Activated CD8-positive, alpha-beta memory T cell treated with anti-CD3 and anti-CD28 coated beads, Interleukin-2, amount 50 U/mL, for 48 hours (primary cell): ENCODE results near the gene HPS4.

Experiments
- DNase-seq: peaks from one replicate; pipeline ENCODE4 v3.0.0-alpha.2; 2020

The HPS4 gene

DNA sequence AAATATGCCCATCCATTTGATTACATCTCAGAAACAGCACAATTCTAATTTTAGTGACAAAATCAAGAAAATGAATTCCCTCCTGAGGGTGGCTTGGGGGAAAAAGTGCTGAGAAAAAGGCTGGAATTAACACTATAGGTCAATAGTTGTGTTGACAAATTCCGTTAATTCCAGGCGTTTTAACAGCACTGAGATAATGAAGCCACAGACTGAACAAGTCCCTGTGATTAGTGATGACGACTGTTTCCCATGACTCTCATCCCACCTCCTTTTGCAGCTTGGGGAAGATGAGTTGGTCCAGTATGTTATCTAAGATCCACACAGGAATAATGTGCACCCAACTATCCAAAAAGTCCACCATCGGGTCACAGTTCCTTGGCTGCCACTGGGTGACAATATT is 12.9 kb upstream of the HPS4 start:
- DNase-seq = no peak

DNA sequence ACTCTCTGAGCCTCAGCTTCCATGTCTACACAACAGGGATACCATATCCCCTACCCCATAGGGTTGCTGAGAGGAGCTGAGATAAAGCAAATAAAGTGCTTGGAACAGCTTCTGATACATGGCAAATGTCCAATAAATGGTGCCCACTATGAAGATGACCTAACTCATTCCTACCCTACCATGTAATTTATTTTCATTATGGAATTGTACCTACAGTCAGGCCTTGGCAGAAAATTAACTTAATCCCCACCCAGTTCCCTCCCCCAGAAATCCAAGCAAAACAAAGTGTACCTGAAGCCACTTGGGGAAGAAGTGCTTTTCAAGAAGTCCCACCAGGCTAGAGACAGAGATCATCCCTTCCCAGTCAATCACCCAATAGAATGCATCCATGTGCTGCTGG is 10.9 kb upstream of the HPS4 start:
- DNase-seq = no peak

DNA sequence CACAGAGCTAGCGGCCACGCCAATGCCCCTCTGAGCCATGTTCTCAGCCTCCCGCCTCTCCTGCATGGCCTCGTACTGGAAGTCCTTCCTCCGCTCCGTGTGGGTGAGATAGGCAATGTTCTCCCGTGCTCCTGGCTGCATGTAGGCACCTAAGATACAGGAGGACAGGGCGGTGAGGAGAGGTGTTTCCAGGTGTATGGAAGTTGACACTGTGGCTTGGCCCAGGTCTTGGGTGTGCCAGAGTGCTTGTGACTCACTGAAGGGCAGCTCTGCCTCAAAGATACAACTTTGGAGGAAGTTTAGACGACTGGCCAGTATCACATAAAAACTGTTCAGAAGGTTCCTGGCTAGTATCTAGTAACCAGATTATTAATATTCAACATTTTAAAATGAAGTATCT is 8.6 kb upstream of the HPS4 start:
- no peak for DNase-seq

DNA sequence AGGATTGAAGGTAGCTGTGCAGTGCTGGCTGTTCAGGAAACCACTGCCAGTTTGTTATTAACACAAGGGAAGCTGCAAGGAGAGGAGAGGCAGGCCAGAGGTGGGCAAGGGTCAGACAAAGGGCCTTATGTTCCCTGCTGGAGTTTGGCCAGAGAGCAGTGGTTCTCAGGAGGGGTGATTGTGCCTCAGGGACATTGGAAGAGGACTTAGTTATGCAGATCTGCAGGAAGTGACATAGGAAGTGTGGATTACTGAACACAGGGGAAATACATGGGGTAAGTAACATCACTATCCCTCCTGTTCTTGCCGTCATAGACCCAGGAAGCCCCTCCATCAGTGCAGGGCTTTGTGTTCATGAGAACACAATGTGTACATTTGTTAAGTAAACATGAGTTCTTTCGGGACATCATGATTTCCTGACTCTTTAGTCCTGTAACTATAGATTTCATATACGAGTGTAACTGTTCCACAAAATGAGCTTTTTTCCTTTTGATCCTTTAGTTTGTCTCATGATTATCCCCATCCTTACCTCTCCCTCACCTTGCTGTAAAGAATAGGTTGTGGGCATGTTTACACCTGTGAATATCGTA is 6.0 kb upstream of the HPS4 start:
- DNase-seq = no peak

DNA sequence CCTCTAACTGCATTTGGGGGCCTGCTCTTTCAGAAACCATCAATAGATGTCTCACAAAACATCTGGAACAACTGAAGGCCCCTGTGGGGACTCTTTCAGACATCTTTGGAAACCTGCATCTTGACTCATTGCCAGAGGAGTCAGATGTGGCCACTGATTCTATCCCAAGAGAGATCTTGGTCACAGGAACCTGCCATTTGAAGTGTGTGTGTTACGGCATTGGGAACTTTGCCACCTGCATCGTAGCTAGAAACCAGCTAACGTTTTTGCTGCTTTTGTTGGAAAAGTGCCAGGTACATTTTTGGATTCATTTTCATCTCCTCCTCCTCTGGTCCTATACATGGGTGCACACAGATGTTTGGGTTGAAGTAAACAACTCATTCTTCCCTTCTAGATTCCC is 4.4 kb upstream of the HPS4 start:
- DNase-seq = no peak

DNA sequence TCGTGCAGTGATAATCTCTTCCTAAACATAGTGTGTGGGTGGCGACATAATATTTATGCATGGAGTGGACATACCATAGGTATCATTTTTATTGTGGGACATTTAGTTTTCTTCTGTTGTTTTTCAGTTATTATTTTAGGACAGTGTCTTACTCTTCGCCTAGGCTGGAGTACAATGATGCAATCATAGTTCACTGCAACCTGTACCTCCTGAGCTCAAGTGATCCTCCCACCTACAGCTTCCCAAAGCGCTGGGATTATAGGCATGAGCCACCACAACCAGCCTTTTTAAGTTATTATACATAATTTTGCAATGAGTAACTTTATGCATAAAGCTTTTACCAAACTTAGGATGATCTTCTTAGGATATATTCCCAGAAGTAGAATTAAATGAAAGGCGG is 2.8 kb upstream of the HPS4 start:
- DNase-seq = no peak

DNA sequence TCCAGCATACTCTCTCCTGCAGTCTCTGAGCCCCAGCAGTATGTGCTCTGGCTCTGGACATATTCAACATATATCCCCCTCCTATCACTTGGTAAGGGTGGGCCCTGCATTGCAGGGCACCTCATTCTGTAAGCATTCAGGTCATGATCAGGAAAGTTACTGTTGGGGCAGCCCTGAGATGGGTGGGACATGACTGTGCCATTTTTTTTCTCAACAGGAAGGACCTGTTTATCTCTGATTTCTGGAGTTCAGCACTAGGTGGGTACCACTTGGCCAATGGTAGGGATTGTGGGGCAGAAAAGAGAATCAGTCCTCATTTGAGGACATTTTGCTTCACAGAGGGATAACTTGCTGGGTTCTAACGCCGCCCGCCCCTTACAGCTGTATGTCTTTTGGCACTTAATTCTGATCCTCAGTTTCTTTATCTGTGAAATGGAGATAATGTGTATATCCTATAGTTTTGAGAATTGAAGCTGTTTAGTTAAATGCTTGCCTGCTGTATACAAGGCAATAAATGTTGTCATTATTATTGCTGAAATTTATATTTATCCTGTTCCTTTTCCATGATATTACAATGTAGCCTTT is 2.3 kb upstream of the HPS4 start:
- DNase-seq = no peak

DNA sequence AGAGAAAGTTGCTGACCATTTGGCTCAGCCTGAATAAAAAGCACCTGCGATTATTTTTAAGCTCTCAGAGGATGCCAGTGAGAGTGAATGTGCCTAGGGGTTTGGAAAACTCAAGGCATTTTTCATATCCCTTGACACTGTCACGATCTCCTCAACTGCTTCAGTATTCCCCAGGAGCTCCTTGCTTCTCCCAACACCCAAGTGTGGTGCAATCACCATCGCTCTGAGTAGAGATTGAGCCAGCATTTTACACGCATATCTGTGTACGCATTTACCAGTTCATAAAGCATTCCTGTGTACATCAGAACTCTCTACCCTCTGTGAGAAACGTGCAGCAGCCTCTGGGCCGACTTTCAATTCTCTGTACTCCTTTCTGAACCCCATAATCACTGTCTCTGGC is 1.4 kb upstream of the HPS4 start:
- no peak for DNase-seq

DNA sequence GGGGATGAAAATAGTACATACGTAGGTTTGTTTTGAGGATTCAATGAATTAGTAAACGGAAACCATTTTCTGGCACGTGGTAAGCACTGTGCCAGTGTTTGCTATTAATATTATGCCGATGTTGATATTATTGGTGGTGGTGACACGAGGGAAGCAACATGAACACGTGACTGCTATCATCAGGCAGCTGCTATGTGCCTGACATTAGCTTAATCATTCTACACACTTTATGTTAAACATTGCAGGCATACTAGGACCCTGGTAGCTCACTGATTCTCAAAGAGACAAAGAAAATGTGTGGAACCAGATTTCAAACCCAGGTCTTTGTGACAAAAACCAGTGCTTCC is 750 bp upstream of the HPS4 start:
- no peak for DNase-seq

DNA sequence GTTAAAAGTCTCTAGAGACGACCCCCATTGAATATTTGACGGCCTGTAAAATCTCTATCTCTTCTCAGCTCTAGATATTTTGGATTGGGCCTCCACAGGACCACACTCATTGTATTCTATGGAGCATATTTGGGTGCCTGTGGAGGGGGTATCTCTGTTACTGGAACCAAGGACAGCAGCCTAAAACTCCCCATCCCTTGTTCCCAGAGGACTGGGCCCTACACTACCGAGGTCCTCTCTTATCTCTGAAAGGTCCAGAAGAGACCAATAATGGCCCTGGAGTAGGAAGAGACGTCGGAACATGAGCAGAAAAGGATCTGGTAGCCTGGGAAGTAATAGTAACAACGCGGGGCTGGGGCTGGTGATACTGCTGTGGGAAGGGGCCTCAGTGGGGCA is 542 bp downstream of the HPS4 start:
- no peak for DNase-seq

DNA sequence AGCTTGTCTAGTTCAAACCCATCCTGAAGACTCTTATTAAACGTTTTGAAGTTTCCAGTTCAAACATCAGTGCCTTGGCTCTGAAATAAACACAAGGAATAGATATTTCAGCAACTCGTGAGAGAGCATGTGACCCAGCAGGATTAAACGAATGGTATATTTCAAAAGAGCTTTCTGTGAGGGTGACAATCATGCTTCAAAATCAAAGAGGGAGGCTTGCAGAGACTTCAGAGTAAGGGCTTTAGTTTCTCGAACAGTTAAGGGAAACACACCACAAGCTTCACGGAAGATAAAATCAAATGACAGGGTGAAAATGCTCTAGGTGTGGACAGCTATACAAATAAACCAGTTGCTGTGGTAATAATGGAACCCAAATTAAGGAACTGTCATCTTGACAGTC is 1.4 kb downstream of the HPS4 start:
- no peak for DNase-seq

DNA sequence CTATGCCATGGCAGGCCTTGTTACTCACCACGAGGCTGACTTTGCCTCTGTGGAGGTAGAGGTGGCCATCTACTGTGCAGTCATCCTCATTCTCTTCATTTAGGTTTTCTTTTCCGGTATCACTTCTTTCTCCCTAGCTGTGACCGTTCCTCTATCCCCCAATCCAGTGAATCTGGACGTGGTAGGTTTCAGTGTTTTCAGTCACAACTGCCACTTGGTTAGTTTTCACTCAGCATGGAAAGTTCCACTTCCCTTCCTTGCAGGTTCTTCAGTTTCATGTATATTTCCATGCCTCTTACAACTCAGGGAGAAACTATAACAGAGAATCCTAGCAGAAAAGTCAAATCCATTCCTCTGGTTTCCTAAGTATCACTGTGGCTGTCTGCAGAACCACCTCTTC is 1.9 kb downstream of the HPS4 start:
- DNase-seq = no peak

DNA sequence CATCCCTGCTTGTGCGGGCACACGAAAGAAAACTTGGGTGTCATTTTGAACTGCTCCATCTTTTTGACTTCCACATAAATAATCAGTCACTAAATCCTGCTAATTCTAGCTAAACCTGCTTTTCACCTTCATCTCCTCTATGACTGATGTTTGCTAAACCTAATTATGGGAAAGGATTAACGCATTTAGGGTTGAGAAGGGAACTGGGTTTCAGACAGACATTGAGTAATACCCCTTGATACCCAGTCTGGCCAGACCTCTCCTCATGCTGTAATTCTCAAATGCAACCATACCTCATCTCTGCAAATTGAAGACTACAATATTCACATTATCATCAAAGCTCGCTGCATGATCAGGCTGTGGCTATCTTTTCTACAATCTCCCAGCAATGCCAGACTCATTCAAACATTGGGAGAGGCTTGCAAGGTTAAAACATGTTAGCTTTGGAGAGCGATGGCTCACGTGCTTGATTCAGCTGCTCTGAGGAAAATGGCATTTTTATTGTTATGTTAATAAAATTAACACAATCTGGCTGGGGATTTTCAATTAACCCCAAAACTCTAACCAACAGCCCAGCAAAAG is 2.4 kb downstream of the HPS4 start:
- no peak for DNase-seq

DNA sequence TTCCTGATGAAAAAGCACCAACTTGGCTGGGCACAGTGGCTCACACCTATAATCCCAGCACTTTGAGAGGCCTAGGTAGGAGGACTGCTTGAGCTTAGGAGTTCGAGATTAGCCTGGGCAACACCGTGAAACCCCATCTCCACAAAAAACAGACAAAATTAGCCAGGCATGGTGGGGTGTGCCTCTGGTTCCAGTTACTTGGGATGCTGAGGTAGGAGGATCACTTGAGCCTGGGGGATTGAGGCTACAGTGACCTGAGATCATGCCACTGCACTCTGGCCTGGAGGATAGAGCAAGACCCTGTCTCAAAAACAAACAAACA is 3.0 kb downstream of the HPS4 start:
- no peak for DNase-seq

DNA sequence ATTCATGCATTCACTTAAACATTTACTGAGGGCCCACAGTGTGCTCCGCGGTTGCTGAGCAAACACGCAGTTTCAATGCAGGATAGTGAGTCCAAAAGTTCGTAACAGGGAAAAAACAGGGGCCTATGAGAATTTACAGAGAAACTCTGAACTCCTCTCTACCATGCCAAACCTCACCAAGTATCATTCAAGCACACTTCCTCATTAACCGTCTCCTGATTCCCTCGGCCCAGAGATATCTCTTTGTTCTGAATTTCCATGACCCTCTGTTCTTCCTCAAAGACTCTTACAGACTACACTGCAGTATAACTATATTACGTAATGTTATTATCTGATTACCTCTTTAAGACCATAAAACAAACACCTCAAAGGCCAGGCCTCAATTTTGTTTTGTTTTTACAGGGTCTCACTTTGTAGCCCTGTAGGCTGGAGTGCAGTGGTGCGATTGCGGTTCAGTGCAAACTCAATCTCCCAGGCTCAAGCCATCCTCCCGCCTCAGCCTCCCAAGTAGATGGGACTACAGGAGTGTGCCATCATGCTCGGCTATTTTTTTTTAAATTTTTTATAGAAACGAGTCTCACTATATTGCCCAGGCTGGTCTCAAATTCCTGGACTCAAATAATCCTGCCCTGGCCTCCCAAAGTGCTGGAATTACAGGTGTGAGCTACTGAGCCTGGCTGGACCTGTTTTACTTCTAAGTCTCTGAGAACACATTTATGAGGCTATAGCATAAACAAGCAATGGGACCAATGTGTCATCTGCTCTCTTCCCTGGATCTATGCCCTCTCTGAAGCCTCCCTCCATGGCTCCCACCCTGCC is 3.6 kb downstream of the HPS4 start:
- DNase-seq = no peak

DNA sequence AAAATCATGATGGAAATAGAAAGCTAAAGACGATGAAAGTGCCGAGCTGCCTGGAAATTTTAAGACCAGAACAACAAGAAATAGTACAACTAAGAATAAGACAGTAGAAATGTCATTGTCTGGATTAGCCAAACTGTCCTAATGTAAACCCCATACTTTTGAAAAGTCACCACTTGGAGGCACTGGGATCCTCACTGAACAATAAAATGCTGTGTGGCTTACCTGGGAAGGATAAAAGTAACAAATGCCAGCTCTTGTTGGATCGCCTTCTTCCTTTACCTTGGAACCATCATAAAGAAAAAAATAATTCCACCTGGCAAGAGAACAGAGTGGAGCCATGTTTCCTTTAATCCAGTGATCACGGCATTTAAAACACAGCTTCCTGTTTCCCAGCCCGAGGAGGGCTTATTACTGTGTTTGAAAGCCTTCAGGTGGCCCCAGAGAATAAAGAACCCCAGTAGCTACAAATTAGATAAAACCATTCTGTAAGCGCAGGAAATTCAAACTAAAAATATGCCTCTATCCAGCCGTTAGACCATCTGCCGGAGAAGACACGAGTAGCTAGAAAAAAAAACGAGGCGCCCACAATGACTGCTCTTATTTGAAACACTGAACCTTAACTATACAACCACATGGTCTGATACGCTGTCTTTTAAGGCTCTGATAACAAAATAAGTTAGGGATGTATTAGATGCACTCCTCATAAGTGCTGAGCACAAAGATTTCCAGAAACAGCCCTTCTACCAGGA is 4.4 kb downstream of the HPS4 start:
- DNase-seq = no peak

DNA sequence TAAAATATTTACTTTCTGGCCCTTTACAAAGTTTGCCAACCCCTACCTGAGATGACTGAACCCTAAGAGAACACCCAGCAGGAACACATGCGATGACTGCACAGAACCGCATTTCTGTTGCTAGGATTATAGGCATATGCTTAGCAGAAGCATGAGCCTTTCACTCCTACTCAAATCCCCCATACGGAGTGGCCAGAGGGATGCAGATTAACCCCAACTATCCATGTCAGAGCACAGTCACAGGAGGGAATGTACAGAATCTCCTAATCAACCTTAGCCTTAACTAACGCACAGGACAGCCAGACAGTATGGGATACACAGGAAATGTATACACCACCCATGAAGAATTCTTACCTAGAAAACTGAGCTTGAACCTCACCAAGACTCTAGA is 6.2 kb downstream of the HPS4 start:
- no peak for DNase-seq

DNA sequence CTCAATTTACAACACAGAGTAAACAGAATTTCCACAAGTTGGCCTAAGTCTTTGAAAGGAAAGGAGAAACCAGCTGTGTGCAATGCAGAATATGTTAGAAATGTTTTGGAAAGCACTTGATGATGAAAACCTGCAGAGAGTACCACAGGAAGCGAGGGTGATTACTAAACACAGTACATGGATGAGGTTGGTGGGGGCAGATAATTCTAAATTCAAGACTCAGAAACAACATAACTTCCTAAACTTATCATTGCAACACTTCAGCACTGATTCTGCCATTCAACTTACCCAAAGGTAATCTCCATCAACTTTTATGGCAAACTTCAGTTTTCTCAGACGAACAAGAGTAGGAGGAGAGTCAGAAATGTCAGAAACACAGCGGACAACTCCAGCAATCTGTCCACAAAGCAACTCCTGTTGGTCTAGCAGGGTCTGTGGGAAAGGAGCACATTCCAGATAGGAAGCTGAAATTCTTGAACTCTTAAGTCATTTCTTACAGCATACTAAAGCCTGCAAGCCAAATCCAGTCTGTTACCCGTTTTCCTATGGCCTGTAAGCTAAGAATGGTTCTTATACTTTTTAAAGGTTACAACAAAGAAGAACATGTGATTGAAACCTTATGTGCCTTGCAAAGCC is 6.8 kb downstream of the HPS4 start:
- no peak for DNase-seq

DNA sequence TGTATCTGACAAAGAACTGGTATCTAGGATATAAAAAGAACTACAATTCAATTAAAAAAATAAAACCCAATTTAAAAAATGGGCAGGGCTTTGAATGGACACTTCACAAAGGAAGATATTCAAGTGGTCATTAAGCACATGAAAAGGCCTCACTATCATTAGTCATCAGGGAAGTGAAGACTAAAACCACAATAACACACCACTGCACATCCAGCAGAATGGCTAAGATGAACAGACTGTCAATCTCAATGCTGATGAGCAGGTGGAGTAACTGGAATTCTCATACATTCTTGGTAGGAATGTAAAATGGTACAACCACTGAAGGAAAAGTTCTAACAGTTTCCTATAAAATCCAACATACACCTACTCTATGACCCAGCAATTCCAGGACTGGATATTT is 8.9 kb downstream of the HPS4 start:
- DNase-seq = no peak

DNA sequence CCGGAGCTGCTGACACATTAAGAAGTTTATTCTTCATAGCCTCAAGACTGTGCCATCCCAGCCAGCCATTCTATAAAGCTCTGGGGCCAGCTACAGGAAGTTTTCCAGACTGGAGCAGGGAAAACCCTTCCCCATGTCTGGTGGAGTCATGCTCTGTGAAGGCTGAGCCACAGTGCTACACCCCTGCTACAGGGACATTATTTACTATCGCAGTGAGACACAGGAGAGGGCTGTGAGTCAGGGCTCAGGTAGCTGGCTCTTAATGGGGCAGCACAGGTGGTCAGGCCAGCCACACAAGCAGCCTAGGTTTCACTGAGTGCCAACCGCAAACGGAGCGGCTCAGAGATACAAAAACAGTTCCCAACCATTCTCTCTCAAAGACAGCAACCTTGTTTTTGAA is 12.1 kb downstream of the HPS4 start:
- no peak for DNase-seq

DNA sequence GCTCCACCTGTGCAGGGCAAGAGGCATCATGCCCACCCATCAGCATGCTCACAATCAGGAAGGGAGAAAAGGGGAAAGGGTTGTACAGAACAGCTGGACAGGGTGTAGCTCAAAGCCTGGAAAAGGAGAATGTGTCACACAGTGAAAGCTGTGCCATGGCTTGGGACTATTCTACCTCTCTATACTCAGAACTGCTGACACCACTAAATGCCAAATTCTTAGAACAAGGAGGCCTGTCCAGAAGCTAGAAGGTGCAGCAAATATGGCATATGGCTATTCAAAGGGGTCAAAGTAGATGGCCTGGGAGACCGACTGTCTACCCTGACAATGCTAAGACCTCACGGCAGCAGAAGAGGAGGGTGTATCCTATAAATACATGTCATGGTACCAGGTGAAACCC is 12.8 kb downstream of the HPS4 start:
- DNase-seq = no peak

DNA sequence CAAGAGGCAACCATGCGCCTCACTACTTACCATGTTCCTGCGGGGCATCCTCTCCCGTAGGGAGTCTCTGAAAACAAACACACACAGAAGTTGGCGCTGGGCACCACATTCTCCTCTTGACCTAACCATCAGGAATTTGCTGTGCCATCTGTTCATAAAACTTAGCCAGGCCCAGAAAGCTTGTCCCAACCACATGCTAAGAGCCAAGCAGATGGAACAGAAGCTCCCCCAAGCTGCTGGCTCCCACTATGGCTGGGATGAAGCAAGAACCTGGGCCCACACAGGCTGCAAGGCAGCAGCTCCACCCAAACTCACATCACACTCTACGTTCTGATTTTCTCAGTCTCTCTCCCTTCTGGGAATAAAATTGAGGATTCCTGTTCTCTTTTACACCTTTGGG is 17.4 kb downstream of the HPS4 start:
- no peak for DNase-seq

DNA sequence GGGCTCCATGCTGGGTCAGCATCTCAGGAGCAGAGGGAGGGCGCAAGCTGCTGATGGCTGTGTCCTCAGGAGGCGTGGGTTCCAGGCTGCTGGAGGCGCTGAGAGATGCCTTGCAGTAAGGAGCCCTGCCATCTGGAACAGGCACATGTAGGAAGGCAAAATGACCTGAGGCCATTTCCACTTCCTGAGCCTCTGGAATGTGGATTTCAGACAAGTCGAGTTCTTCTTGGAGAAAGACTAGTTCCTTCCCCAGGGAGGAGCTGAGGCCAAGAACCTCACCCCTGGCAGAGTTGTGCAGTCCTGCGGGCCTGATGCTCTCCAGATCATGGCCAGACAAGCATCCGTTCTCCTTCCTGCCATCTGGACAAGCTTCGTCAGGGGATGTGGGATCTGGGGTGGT is 19.3 kb downstream of the HPS4 start:
- no peak for DNase-seq
